GM18951 (cell line): ENCODE measurements around the gene CFAP46.

Experiments used
- POLR2A ChIP-seq: IDR thresholded peaks from 4 replicates; pipeline ENCODE4 v1.6.1; 2011; ENCODE audit warnings: mild to moderate bottlenecking; ENCODE audit not compliant: insufficient read length, insufficient read depth; ENCODE audit errors: extremely low read depth
- in situ Hi-C: fragments of 300-500 bp; cut with MboI; formaldehyde crosslinking; loops from one replicate; pipeline ENCODE4 v1.12.0; 2022; ENCODE audit warnings: low sequenced_read_pairs, mixed read lengths, inconsistent platforms; ENCODE audit not compliant: unreplicated experiment

The CFAP46 gene

DNA sequence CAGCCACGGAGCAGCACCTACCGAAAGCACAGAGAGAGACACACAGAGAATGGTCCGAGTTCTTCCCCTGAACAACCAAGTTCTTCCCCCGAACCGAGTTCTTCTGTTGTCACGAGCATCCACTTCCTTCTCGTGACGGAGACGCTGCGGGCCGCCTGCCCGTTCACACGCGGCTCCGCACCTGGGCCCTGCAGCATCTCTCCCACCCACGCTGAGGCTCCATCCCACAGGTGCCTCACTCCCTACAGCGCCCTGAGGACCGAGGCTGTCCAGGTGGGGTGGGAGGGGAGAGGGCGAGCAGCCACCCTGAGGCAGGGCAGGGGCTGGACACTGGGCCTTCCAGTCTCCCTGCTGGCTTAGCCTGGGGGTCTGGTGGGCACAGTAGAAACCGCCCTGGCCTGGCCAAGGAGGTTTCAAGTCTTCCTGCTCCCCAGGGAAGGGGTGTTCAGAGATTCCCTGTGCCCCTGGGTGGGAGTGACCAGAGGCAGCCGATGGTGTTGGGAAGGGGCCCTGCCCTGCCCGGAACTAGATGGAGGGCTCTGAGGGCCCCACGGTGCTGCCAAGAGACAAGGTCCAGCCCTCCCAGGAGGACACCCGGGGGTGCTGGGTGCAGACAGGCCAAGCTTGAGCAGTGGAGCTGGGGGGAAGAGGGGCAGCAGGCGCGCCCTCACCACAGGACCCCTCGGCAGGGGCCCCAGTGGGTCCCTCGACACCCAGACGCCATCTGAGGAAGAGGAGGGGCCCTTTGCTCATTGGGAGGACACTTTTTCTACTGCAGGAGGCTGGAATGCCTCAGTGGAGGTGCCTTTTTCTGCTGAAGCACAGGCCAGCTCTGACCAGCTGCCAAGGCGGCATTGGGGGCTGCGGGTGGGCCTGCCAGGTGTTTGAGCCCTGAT is 151.2 kb downstream of the CFAP46 start:
- in situ Hi-C loops, result no loop called here
- no peak for TF ChIP-seq POLR2A

DNA sequence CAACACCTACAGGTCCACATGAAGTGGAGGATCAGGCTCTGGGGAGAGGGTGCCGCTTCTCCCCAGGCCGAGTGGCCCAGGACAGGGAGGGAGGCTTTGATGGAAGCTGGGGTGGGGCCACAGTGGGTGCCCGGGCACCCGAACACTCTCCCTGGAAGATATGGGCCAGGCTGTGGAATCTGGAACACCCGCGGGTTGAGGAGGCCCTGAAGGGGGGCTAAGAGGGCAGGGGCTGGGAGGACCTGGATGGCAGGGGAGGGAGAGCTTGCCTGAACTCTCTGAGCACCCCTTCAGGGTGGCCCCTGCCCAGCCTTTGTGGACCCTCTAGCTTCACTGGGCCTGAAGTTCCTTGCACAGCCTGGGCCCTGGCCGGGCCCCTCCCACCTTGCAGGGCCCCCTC is 151.9 kb downstream of the CFAP46 start:
- no peak for TF ChIP-seq POLR2A
- in situ Hi-C loops, result no loop called here

DNA sequence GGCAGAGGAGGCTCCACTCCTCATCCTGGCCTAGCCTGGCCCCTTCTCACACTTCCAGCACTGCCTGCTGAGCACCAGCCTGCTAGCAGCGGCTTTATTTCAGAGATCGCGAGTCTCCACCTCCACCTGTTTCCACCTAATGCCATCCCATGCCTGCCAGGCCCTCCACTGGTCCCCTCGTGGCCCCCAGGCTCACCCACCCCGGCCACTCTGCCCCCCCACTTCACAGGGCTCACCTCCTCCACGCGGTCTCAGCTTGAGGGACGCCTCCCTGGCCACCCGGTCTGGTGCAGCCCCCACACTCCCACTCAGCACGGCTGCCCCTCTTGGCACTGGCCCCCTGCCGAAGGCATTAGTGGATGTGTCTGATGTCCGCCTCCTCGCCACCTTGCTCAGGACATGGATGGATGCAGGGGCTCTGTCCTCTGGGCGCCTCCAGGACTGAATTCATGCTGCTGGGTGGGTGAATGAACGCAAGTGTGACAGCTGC is 152.7 kb downstream of the CFAP46 start:
- TF ChIP-seq POLR2A, result no peak
- in situ Hi-C loops, result no loop called here

DNA sequence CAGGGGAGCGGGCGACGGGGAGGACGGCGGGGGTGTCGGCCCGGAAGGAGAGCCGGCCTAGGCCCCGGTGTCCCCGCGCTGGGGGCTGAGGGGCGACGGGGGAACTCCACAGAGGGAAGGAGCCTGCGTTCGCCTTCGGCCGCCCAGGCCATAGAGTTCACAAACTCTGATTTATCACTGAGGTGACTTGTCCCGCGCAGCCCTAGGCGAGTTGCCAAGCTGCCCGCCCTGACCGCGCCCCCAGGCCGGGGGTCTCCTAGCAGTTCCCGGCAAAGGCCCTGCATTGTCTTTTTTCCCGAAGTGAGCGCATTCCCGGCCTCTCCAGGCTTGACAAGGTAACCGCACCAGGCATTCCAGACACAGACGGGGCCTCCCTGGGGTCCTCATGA is 153.5 kb downstream of the CFAP46 start:
- in situ Hi-C loops, result no loop called here
- TF ChIP-seq POLR2A, result no peak

DNA sequence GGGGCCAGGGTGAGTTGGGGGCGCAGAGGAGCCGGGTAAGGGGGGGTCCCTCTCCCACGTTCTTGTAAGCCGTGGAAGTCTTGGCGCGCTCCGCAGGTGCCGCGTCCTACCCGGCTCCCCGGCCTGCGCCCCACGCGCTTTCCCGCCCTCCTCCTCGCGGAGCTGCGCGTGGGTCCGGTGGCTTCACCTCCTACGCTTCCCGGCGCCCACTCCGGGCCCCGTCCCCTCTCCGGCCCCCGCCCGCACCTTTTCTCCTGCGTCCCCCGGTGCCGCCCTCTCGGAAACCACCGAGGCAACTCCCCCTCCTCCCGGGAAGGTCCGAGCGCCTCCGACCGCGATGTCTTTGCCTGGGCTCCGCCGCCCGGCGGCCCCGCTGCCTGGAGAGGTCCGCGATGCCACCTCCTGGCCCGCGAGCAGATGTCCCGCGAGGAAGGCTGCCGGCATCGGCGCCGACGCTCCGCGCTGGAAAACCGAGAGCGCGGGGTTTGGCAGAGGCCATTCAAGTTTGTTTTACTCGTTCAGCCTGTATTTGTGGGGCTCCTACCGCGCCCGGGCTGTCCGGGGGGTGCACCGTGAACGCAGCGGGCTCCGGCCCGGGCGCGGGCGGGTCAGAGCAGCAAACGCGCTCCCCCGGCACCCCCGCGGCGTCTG is 154.1 kb downstream of the CFAP46 start:
- in situ Hi-C loops, result no loop called here
- no peak for TF ChIP-seq POLR2A

DNA sequence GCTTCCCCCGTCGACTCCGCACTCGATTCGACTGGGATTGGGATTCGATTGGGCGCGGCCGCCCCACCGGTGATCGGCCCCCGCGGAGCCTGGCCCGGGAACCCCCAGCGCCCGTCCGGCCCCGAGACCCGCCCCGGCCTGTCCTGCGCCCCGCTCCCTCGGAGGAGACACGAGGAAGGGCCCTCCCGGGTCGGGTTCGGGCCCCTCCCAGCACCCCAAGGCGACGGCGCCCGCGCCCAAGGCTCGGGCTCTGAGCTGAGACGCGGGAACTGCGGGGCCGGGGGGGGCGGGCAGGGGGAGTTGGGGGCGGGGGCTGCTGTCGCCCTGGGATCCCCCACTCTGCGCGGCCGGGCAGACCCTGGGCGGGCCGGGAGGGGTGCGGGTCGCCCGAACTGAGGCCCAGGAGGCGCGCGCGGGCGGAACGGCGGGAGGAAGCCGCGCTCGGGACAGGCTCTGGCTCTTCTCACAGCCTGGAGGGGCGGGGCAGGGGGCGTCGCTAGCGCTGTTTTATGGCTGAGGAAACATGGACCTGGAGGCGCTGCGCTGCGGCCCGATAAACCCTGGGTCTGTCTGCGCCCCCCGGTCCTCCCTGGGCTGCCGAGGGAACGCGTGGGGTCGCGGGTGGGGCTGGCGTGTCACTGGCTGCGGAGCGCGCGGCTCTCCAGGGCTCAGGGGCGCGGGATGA is 154.7 kb downstream of the CFAP46 start:
- TF ChIP-seq POLR2A, result no peak
- in situ Hi-C loops, result no loop called here

DNA sequence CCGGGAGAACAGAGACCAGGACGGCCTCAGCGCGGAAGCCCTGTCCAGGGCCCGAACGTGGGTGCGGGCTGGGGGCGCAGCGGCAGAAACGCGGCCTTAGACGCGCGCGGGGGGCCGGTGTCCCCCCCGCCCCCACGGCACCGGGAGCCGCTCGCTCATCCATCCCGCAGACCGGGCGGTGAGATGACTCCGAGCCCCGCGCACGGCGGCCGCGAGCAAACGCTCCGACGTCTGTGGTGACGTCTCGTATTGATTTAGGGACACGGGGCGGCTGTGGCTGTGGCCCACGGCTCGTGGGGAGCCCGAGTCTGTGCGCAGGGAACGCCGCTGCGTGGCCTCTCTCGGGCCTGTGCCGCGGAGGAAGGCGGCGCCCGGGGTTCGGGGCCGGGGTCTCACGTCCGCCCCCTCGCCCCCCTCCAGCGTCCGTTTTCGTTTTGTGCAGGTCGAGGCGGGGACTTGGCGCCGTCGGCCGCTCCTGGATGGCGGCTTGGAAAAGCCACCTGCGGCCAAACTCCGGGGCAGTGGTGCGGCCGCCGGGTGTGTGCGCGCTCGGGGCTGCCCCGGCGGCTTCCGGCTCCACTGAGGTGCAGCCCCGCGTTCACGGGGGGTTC is 155.4 kb downstream of the CFAP46 start:
- no peak for TF ChIP-seq POLR2A
- in situ Hi-C loops, result no loop called here

DNA sequence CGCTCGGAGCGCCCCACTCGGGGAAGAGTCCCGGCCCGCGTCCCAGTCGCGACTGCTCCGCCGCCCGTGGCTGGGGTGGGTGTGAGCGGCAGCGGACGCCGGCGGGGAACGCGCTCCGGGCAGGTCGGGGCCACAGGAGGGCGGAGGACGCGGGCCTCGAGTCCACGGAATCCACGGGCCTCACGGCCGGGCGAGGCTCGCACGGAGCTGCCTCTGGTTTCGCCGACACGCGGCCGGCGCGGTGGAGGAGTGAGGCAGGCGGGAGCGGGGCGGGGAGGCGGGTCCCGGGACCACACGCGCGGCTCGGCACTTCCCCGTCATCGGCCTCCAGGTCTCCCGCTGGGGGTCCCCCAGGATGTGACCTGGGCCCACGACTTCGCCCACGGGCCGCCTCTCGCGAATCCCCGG is 155.9 kb downstream of the CFAP46 start:
- in situ Hi-C loops, result no loop called here
- TF ChIP-seq POLR2A, result no peak

DNA sequence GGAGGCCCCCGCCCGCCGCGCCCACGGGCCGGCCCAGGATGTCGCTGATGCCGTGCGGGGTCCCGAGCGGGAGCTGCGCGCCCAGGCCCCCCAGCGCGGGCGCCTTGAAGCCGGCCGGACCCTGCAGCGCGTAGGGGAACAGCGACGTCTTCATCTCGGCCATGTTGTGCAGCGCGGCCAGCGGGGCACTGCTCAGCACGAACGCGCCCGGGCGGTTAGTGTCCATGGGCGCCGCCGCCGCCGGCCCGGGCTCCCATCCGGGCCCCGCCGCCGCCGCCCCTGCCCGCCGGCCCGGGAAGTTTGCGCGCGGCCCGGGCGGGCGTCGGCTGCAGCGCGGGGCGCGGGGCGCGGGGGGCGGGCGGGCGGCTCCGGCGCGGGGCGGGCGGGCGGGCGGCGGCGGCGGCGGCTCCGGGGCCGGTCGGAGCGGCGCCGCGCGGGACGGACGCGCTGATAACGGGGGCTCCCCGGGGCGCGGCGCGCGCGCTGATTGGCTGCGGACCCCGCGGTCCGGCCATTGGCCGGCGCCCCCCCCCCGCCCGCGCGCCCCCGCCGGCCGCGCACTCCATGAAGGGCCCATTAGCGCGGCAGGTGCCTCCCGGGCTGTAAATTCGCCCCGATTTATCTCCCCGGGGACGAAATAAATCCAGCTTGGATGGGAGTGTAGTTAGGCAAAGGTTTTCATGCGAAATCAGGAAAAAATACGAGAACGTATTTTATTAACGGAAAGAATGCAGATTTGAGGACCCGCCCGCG is 156.5 kb downstream of the CFAP46 start, which contains the start of gene NKX6-2:
TSS of gene NKX6-2 (minus strand) at position 425 of the 753 bp plus-strand sequence. CDS start at position 226, 199 bp downstream.
- no peak for TF ChIP-seq POLR2A
- in situ Hi-C loops, result no loop called here

DNA sequence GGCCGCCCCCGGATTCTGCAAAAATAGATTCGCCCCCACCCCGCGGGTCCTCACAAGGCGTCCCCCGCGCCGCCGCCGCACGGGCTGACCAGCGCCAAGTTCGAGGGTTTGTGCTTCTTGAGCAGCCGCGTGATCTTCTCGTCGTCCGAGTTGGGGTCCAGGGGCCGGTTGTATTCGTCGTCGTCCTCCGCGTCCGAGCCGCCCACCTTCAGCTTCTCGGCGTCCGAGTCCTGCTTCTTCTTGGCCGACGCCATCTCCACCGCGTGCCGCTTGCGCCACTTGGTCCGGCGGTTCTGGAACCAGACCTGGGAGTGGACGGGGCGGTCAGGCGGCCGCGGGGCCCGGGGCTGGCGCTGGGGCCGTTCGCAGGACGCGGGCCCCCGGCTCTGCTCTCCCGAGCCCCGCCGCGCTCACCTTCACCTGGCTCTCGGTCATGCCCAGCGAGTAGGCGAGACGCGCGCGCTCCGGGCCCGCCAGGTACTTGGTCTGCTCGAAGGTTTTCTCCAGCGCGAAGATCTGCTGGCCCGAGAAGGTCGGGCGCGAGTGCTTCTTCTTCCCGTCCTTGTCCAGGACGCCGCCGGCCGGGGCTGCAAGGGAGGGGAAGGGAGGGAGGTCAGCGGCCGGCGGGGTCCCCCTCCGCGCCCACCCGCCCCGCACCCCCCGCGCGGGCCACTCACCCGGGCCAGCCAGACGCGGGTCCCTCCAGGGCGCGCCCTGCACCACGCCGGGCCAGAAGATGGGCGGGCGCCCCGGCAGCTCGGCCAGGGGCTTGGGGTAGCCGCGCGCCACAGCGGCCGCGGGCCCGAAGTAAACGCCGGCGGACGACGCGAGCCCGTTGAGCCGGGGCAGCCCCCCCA is 157.3 kb downstream of the CFAP46 start:
- TF ChIP-seq POLR2A, result no peak
- in situ Hi-C loops, result no loop called here
